Gastroesophageal sphincter (tissue), 3 donors: ENCODE measurements around the gene MYO9A.

ENCODE experiments used
- CTCF ChIP-seq, 4 experiments: fragments of 200-600 bp in 2 of 4; fragments of 450-650 bp in 2 of 4; sonication (generic) in 1 of 4; IDR thresholded peaks; one replicate each; pipeline ENCODE4 v1.5.1; 2017 to 2019; ENCODE audit warnings: antibody characterized with exemption in 4 of 4, mild to moderate bottlenecking in 2 of 4, moderate library complexity in 2 of 4
- POLR2A ChIP-seq, 2 donors: fragments of 450-650 bp; IDR thresholded peaks; one replicate each; pipeline ENCODE4 v1.6.1; 2017; ENCODE audit warnings: antibody characterized with exemption in 2 of 2, mild to moderate bottlenecking in 2 of 2, moderate library complexity in 1 of 2

- peak; percentile 43 to 66 (median 56) for TF ChIP-seq CTCF (IDR thresholded peaks at IDR 0.05)
- no peak for TF ChIP-seq POLR2A (IDR thresholded peaks at IDR 0.05)
Observed at GRCh38 chr15:71780115-71780976, 337.6 kb downstream of the MYO9A start.
